ENCODE data around the gene FAM171A1. TPM values are rescaled to one million over a fixed set of nuclear protein-coding genes. Genes with fewer than 3 reads are reported as not detected.

The FAM171A1 gene
- total and polyA plus RNA-seq, 2 of the 13 experiments (the other 11 are each of a cell fraction or from before 2014, with no cell fraction given): 21.5 to 34.7 TPM

- TF ChIP-seq ZNF879 (CRISPR knock-in tag; IDR thresholded peaks at IDR 0.05): no peak
- TF ChIP-seq HMGXB4 (CRISPR knock-in tag; IDR thresholded peaks at IDR 0.05; ENCODE audit: borderline replicate concordance in 1 of 2, low read depth in 1 of 2): peak in 1 of 2 experiments; percentile 43; a peak in 1 of 4 replicates
- no peak for TF ChIP-seq AKAP8 (CRISPR knock-in tag; IDR thresholded peaks at IDR 0.05)
- TF ChIP-seq SAP130 (CRISPR knock-in tag; IDR thresholded peaks at IDR 0.05; ENCODE audit: low read depth): peak; percentile 40; the same call in 1 of the 2 replicates
- TF ChIP-seq ZNF468 (CRISPR knock-in tag; IDR thresholded peaks at IDR 0.05): no peak
- 0 out of 2 replicates have a peak, but pooled peaks have one; percentile 26 for TF ChIP-seq SRY (CRISPR knock-in tag; IDR thresholded peaks at IDR 0.05)
- TF ChIP-seq ZNF709 (CRISPR knock-in tag; IDR thresholded peaks at IDR 0.05): no peak
- 0 out of 2 replicates have a peak, but pooled peaks have one; percentile 10 for TF ChIP-seq MED1 (CRISPR knock-in tag; IDR thresholded peaks at IDR 0.05)
- no peak for TF ChIP-seq SNRNP70 (IDR thresholded peaks at IDR 0.05; ENCODE audit: low read depth, low read length)
- 0 out of 2 replicates have a peak, but pooled peaks have one; percentile 13 for TF ChIP-seq HDAC1 (CRISPR knock-in tag; IDR thresholded peaks at IDR 0.05)
- TF ChIP-seq MYC (CRISPR knock-in tag; IDR thresholded peaks at IDR 0.05; ENCODE audit: borderline replicate concordance): 0 out of 2 replicates have a peak, but pooled peaks have one; percentile 25
- TF ChIP-seq CENPT (CRISPR knock-in tag; IDR thresholded peaks at IDR 0.05; ENCODE audit: low read depth): no peak
- TF ChIP-seq NR2F2 (IDR thresholded peaks at IDR 0.05; ENCODE audit: borderline replicate concordance, low read depth): no peak
- no peak for TF ChIP-seq TBL1XR1 (IDR thresholded peaks at IDR 0.05; ENCODE audit: borderline replicate concordance, low read length, partially characterized antibody)
- no peak for TF ChIP-seq SMYD3 (CRISPR knock-in tag; IDR thresholded peaks at IDR 0.05)
- TF ChIP-seq STAG1 (CRISPR knock-in tag; IDR thresholded peaks at IDR 0.05): no peak
- no peak for TF ChIP-seq SOX6 (IDR thresholded peaks at IDR 0.05)
- TF ChIP-seq SOX6 (CRISPR knock-in tag; IDR thresholded peaks at IDR 0.05): no peak
- no peak for TF ChIP-seq SMAD1 (CRISPR knock-in tag; IDR thresholded peaks at IDR 0.05; ENCODE audit: borderline replicate concordance, low read depth)
- TF ChIP-seq ZNF792 (CRISPR knock-in tag; IDR thresholded peaks at IDR 0.05): no peak
- peak; percentile 9; the same call in 1 of the 2 replicates for TF ChIP-seq ZFP91 (CRISPR knock-in tag; IDR thresholded peaks at IDR 0.05; ENCODE audit: borderline replicate concordance)
- TF ChIP-seq ZNF333 (CRISPR knock-in tag; IDR thresholded peaks at IDR 0.05; ENCODE audit: borderline replicate concordance): peak; percentile 40; the same call in 1 of the 2 replicates
- peak; percentile 33; the same call in 1 of the 2 replicates for TF ChIP-seq UBTF (CRISPR knock-in tag; IDR thresholded peaks at IDR 0.05)
- no peak for TF ChIP-seq ZNF557 (CRISPR knock-in tag; IDR thresholded peaks at IDR 0.05)
These were observed 1.6 kb downstream of the FAM171A1 start (continued) for GRCh38 chr10:15369256-15370211.
